PC-9 (cell line): ENCODE measurements around the gene DNAJC17. TPM values are rescaled to one million over a fixed set of nuclear protein-coding genes. Genes with fewer than 3 reads are reported as not detected.

Experiments used
- BruUV-seq: library from RNA; stranded (reverse); fragments of 400-500 nt; replicated peaks from 2 replicates; lab custom pipeline; 2021; lab: Mats Ljungman, UMichigan
- CTCF ChIA-PET: fragments of 300-600 bp; sonication (Branson Sonifier 250); formaldehyde crosslinking; loops from one replicate; lab custom pipeline; 2022; ENCODE audit warnings: antibody characterized with exemption; lab: Charles Lee
- POLR2A ChIA-PET: fragments of 300-600 bp; sonication (Branson Sonifier 250); formaldehyde crosslinking; loops from one replicate; lab custom pipeline; 2022; ENCODE audit warnings: antibody characterized with exemption; ENCODE audit not compliant: unreplicated experiment; lab: Charles Lee
- DNase-seq, 2 experiments: peaks; one replicate each; pipeline versions ENCODE4 v3.0.0 to v3.0.0-alpha.2; 2015 to 2022; ENCODE audit warnings: mixed read lengths in 1 of 2
- H2AFZ ChIP-seq: fragments of 200-600 bp; sonication (generic); 2 replicates; pipeline ENCODE4 v1.8.1; 2017; ENCODE audit warnings: antibody characterized with exemption
- H3F3A ChIP-seq: fragments of 200-600 bp; sonication (generic); 2 replicates; pipeline ENCODE4 v1.8.1; 2017; ENCODE audit warnings: antibody characterized with exemption, mild to moderate bottlenecking, low read depth; ENCODE audit not compliant: insufficient read depth
- H3K27ac ChIP-seq: fragments of 200-600 bp; sonication (generic); 2 replicates; pipeline ENCODE4 v1.6.1; 2016; ENCODE audit warnings: mixed run types
- H3K27me3 ChIP-seq: fragments of 200-600 bp; sonication (generic); 2 replicates; pipeline ENCODE4 v1.6.1; 2016; ENCODE audit warnings: low read depth, mixed run types; ENCODE audit not compliant: insufficient read depth
- H3K36me3 ChIP-seq: fragments of 200-600 bp; sonication (generic); 2 replicates; pipeline ENCODE4 v1.6.1; 2016; ENCODE audit warnings: low read depth, mixed run types
- H3K4me1 ChIP-seq: fragments of 200-600 bp; sonication (generic); replicated peaks from 2 replicates; pipeline ENCODE4 v1.6.1; 2016; ENCODE audit warnings: mixed run types; ENCODE audit not compliant: insufficient read depth
- H3K4me2 ChIP-seq: fragments of 200-600 bp; sonication (generic); 2 replicates; pipeline ENCODE4 v1.6.1; 2017; ENCODE audit warnings: mixed run types
- H3K4me3 ChIP-seq: fragments of 200-600 bp; sonication (generic); 2 replicates; pipeline ENCODE4 v1.6.1; 2016; ENCODE audit warnings: mixed run types
- H3K79me2 ChIP-seq: fragments of 200-600 bp; sonication (generic); 2 replicates; pipeline ENCODE4 v1.6.1; 2017; ENCODE audit warnings: low read depth, mixed run types
- H3K9me2 ChIP-seq: fragments of 200-600 bp; sonication (generic); 2 replicates; pipeline ENCODE4 v1.8.1; 2017; ENCODE audit warnings: mild to moderate bottlenecking; ENCODE audit not compliant: insufficient read depth
- H3K9me3 ChIP-seq: fragments of 200-600 bp; sonication (generic); 2 replicates; pipeline ENCODE4 v1.8.1; 2016; ENCODE audit warnings: low read depth; ENCODE audit not compliant: insufficient read depth
- H4K20me1 ChIP-seq: fragments of 200-600 bp; sonication (generic); 2 replicates; pipeline ENCODE4 v1.8.1; 2017; ENCODE audit not compliant: insufficient read depth
- EZH2 ChIP-seq: fragments of 200-600 bp; sonication (generic); IDR thresholded peaks from 2 replicates; pipeline ENCODE4 v1.8.0; 2017; ENCODE audit warnings: antibody characterized with exemption, low read depth
- intact Hi-C: fragments of 100-400 bp; cut with micrococcal nuclease; formaldehyde crosslinking; loops from one replicate; pipeline ENCODE4 v1.10.0; 2022; ENCODE audit not compliant: unreplicated experiment
- total RNA-seq: library from RNA; stranded (reverse); gene quantifications from 2 replicates; pipeline ENCODE4 v1.2.3, GENCODE V29; 2021
- TF ChIP-seq, protein P1 (sequence below): fragments of 200-600 bp; sonication (generic); conservative IDR thresholded peaks from 2 replicates; pipeline ENCODE4 v1.6.1; 2017; ENCODE audit warnings: mixed run types, antibody characterized with exemption, mild to moderate bottlenecking, moderate library complexity

Gene DNAJC17
- total RNA-seq, 1 experiment from 2014 or later: 27.4 TPM

GRCh38 chr15:40829115-40829514 lies 21.8 kb upstream of the DNAJC17 start:
- intact Hi-C loops: no loop called here
- H3K4me1 ChIP-seq: peaks cover 36% of the 10 kb centered on the region
- no peaks in the 10 kb centered on the region for H3K27me3 ChIP-seq
- no peak overlapping the region for H3K27ac ChIP-seq
- no peaks in the 10 kb centered on the region for H3K79me2 ChIP-seq
- H3K4me2 ChIP-seq: no peak overlapping the region
- DNase-seq: no peak
- no peaks in the 10 kb centered on the region for H3K9me3 ChIP-seq
- CTCF ChIA-PET: interaction anchor here (1.6 kb wide), 1 partner anchor 15 kb away, joined by 3 read pairs; no protein-coding TSS in a partner anchor
- H3F3A ChIP-seq: peaks cover 36% of the 10 kb centered on the region
- no TSS peak for BruUV-seq
- no peak for TF ChIP-seq EZH2
- TF ChIP-seq, protein P1, sequence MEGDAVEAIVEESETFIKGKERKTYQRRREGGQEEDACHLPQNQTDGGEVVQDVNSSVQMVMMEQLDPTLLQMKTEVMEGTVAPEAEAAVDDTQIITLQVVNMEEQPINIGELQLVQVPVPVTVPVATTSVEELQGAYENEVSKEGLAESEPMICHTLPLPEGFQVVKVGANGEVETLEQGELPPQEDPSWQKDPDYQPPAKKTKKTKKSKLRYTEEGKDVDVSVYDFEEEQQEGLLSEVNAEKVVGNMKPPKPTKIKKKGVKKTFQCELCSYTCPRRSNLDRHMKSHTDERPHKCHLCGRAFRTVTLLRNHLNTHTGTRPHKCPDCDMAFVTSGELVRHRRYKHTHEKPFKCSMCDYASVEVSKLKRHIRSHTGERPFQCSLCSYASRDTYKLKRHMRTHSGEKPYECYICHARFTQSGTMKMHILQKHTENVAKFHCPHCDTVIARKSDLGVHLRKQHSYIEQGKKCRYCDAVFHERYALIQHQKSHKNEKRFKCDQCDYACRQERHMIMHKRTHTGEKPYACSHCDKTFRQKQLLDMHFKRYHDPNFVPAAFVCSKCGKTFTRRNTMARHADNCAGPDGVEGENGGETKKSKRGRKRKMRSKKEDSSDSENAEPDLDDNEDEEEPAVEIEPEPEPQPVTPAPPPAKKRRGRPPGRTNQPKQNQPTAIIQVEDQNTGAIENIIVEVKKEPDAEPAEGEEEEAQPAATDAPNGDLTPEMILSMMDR: no peak
- no peaks in the 10 kb centered on the region for H3K9me2 ChIP-seq
- no peaks in the 10 kb centered on the region for H4K20me1 ChIP-seq
- POLR2A ChIA-PET: no interaction called here
- no peak overlapping the region for H2AFZ ChIP-seq
- H3K36me3 ChIP-seq: no peaks in the 10 kb centered on the region
- H3K4me3 ChIP-seq: no peak overlapping the region

DNA sequence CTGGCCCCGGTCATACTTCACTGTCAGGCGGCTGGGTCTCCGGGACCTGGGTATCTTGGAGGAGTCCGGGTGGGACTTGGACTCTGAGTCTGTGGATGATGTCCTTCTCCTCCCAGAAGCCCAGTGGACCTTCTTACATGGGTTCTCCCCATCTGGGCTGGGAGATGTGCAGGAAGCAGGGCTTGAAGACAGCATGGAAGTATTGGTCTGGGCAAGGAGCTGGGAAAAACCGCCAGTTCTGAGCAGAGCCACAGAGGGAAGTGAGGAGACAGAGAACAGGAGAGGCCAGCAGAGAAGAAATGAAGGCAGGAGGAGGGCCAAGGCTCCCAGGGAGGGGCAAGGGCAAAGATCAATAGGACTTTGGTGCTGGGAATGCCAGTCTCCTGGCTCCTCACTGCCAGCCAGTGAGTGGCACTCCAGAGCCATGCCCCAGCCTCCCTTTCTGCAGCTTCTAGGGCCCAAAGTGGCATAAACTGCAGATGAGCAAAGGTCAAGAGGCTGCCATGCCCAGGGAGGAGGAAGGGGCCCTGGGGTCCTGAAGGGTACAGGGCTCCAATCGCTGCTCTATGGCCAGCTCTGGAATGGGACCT lies 21.3 kb upstream of the DNAJC17 start, which contains the start of gene PPP1R14D:
Gene PPP1R14D (minus strand): TSS at position 262 of the 590 bp plus-strand sequence. CDS start 67 bp downstream, at position 195.
- no peak within 1 kb of the TSS for H2AFZ ChIP-seq
- 0 out of 2 replicates have a peak within 1 kb of the TSS, but pooled peaks have one; percentile 69 for H3K4me2 ChIP-seq
- ChIA-PET CTCF (interaction anchor here (0.5 to 1.6 kb wide), 2 partner anchors 16 to 23 kb away, joined by 3 to 11 read pairs; no protein-coding TSS in a partner anchor), POLR2A (interaction anchor here (0.6 kb wide), 1 partner anchor 15 kb away, joined by 3 read pairs; no protein-coding TSS in a partner anchor)
- H3K36me3 ChIP-seq: no peaks in the 10 kb centered on the region
- no peaks in the 10 kb centered on the region for H3K79me2 ChIP-seq
- no peaks in the 10 kb centered on the region for H3K27me3 ChIP-seq
- TF ChIP-seq, protein P1: no peak
- TF ChIP-seq EZH2: no peak
- H3K9me3 ChIP-seq: no peaks in the 10 kb centered on the region
- H3K4me1 ChIP-seq: peaks cover 42% of the 10 kb centered on the region
- intact Hi-C loops: no loop called here
- no TSS peak for BruUV-seq
- no peaks in the 10 kb centered on the region for H4K20me1 ChIP-seq
- no peak for DNase-seq
- no peaks in the 10 kb centered on the region for H3K9me2 ChIP-seq
- peaks cover 41% of the 10 kb centered on the region for H3F3A ChIP-seq
- peak within 1 kb of the TSS; percentile 100; the same call in 1 of the 2 replicates for H3K27ac ChIP-seq
- no peak within 1 kb of the TSS for H3K4me3 ChIP-seq

DNA sequence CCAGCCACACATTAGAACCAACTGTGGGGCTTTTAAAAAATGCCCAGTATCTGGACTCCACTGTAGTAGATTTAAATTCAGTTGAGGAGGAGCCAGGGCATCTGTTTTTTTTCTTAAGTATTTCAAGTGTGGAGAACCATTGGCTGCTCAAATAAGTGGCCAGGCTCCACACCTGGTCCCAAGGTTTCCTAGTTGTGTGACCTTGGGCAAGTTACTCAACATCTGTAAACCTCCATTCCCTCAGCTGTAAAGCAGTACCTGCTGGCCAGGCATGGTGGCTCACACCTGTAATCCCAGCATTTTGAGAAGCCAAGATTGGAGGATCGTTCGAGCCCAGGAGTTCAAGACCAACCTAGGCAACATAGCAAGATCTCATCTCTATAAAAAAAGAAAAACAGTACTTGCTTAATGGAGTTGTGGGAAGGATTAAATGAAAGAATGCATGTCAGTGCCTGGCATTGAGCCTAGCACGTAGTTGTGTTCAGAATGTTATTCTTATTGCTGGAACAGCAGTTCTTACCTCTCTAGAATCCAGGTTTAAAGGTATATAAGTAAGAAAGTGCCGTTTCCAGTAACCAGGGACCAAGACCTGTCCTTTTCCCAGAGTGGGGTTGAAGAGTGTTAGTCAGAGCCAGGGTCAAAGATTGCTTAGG lies 19.3 kb upstream of the DNAJC17 start:
- ChIA-PET POLR2A (interaction anchor here (0.6 kb wide), 3 partner anchors 31 to 1099 kb away, joined by 3 to 7 read pairs (median 4); no protein-coding TSS in a partner anchor), CTCF (interaction anchor here (1.0 kb wide), 1 partner anchor 31 kb away, joined by 6 read pairs; no protein-coding TSS in a partner anchor)
- Histone ChIP-seq H3K36me3 (no peaks in the 10 kb centered on the region), H3F3A (peaks cover 44% of the 10 kb centered on the region), H3K79me2 (no peaks in the 10 kb centered on the region), H3K27me3 (no peaks in the 10 kb centered on the region), H3K4me3 (peak overlapping the region; percentile 22; the same call in 1 of the 2 replicates), H2AFZ (no peak overlapping the region), H3K4me2 (peak overlapping the region; percentile 69), H3K9me3 (no peaks in the 10 kb centered on the region), H3K9me2 (no peaks in the 10 kb centered on the region), H4K20me1 (no peaks in the 10 kb centered on the region), H3K27ac (peak overlapping the region; percentile 100), H3K4me1 (peaks cover 47% of the 10 kb centered on the region)
- BruUV-seq: no TSS peak
- intact Hi-C loops: loop anchor here (1.0 kb wide), 2 partner anchors 20 to 39 kb away; no protein-coding TSS in a partner anchor
- no peak for TF ChIP-seq EZH2
- TF ChIP-seq, protein P1: no peak
- DNase-seq: no peak
